T-cell (primary cell): ENCODE results near the gene KAZN. TPM values are rescaled to one million over a fixed set of nuclear protein-coding genes. Genes with fewer than 3 reads are reported as not detected.

Source experiments
- ATAC-seq, 4 experiments: fragments of 200-7000 bp in 3 of 4; fragments of 150-1000 bp in 1 of 4; cut with Tn5 transposase; replicated peaks in 1 of 4; 1 replicate in 3 of 4; 2 replicates in 1 of 4; pipeline ENCODE4 v1.10.0; 2021; ENCODE audit warnings: moderate library complexity in 3 of 4, mild to moderate bottlenecking in 2 of 4, moderate number of reproducible peaks in 1 of 4
- CTCF ChIA-PET, 2 donors: fragments of 300-600 bp; sonication (Branson Sonifier 250); formaldehyde crosslinking; loops; one replicate each; lab custom pipeline; 2022; ENCODE audit warnings: antibody characterized with exemption in 2 of 2; lab: Charles Lee
- POLR2A ChIA-PET, 2 donors: fragments of 300-600 bp; sonication (Branson Sonifier 250); formaldehyde crosslinking; loops; one replicate each; lab custom pipeline; 2022; ENCODE audit warnings: antibody characterized with exemption in 2 of 2; lab: Charles Lee
- DNase-seq, 35 experiments: peaks; one replicate each; pipeline versions ENCODE4 v3.0.0 to v3.0.0-alpha.2; 2013 to 2023
- H3K27ac ChIP-seq: one replicate; pipeline ENCODE4 v1.5.1; 2013; ENCODE audit warnings: low read length
- H3K27me3 ChIP-seq, 2 experiments: replicated peaks in 1 of 2; 1 replicate in 1 of 2; 2 replicates in 1 of 2; pipeline versions ENCODE4 v1.6.1 to v1.7.0; 2013; ENCODE audit warnings: low read length in 1 of 2, mixed read lengths in 1 of 2; ENCODE audit not compliant: control insufficient read depth in 2 of 2, insufficient read depth in 2 of 2; ENCODE audit errors: extremely low read depth in 1 of 2
- H3K36me3 ChIP-seq, 2 donors: 1 replicate in 1 of 2; 2 replicates in 1 of 2; pipeline versions ENCODE4 v1.6.1 to v1.7.0; 2013; ENCODE audit warnings: low read length in 1 of 2; ENCODE audit not compliant: control insufficient read depth in 2 of 2, insufficient read depth in 1 of 2; ENCODE audit errors: extremely low read depth in 1 of 2
- H3K4me1 ChIP-seq, 2 experiments: 1 replicate in 1 of 2; 2 replicates in 1 of 2; pipeline versions ENCODE4 v1.6.1 to v1.7.0; 2013; ENCODE audit warnings: low read length in 2 of 2, mixed read lengths in 1 of 2; ENCODE audit not compliant: insufficient read depth in 2 of 2, control insufficient read depth in 1 of 2; ENCODE audit errors: extremely low read depth in 1 of 2
- H3K4me3 ChIP-seq, 2 donors: 1 replicate in 1 of 2; 2 replicates in 1 of 2; pipeline versions ENCODE4 v1.5.1 to v1.7.0; 2013; ENCODE audit warnings: mild to moderate bottlenecking in 2 of 2, low read length in 1 of 2, moderate library complexity in 1 of 2; ENCODE audit not compliant: control insufficient read depth in 1 of 2; ENCODE audit errors: extremely low read depth in 1 of 2
- H3K9me3 ChIP-seq: 2 replicates; pipeline ENCODE4 v1.7.0; 2013
- H3K27ac Mint-ChIP-seq, 2 donors: one replicate each; pipeline ENCODE4 v1.8.0; 2020 to 2021; ENCODE audit warnings: mild to moderate bottlenecking in 2 of 2, mixed read lengths in 2 of 2
- H3K27me3 Mint-ChIP-seq, 2 donors: one replicate each; pipeline ENCODE4 v1.8.0; 2021 to 2022; ENCODE audit warnings: mixed read lengths in 2 of 2
- H3K36me3 Mint-ChIP-seq: one replicate; pipeline ENCODE4 v1.8.0; 2021; ENCODE audit warnings: mixed read lengths
- H3K4me1 Mint-ChIP-seq, 3 donors: one replicate each; pipeline ENCODE4 v1.8.0; 2020 to 2022; ENCODE audit warnings: mixed read lengths in 3 of 3, mild to moderate bottlenecking in 1 of 3
- H3K4me3 Mint-ChIP-seq, 3 donors: one replicate each; pipeline ENCODE4 v1.8.0; 2020 to 2022; ENCODE audit warnings: mild to moderate bottlenecking in 3 of 3, mixed read lengths in 3 of 3, moderate library complexity in 3 of 3
- H3K9me3 Mint-ChIP-seq, 3 donors: one replicate each; pipeline ENCODE4 v1.8.0; 2020 to 2022; ENCODE audit warnings: mixed read lengths in 3 of 3
- WGBS: methylation state at CpG from one replicate; pipeline ENCODE4 v1.1.5; 2013; ENCODE audit warnings: missing lambda C conversion rate; ENCODE audit not compliant: insufficient coverage; 5-methylcytosine and 5-hydroxymethylcytosine counted together
- total RNA-seq, 35 experiments: library from RNA in 6 of 35; stranded (reverse) in 6 of 35; fragments of 120-200 nt in 1 of 35; gene quantifications; one replicate each; pipeline versions ENCODE4 v1.2.1 to v1.2.4 and lab custom pipeline; 2013 to 2026

Gene KAZN
- total RNA-seq, 5 donors from 2014 or later (not counting 1 experiment from before 2014, with no cell fraction given): 0.18 to 0.58 (median 0.30) TPM

- H3K4me3 Mint-ChIP-seq: no peak overlapping the region
- ChIA-PET CTCF (interaction anchor here in 1 of 2 donors (0.7 kb wide), 1 partner anchor 69 kb away, joined by 7 read pairs; no protein-coding TSS in a partner anchor), POLR2A (no interaction called here)
- ATAC-seq (no peak), DNase-seq (no peak)
- H3K27ac Mint-ChIP-seq: no peak overlapping the region
- H3K36me3 Mint-ChIP-seq: no peaks in the 10 kb centered on the region
- H3K9me3 Mint-ChIP-seq: no peaks in the 10 kb centered on the region
- Histone ChIP-seq H3K36me3 (no peaks in the 10 kb centered on the region), H3K4me1 (no peaks in the 10 kb centered on the region), H3K4me3 (no peak overlapping the region), H3K27ac (no peak overlapping the region), H3K9me3 (no peaks in the 10 kb centered on the region), H3K27me3 (peaks cover 0 to 8% of the 10 kb centered on the region in 2 experiments)
- no peaks in the 10 kb centered on the region for H3K27me3 Mint-ChIP-seq
- H3K4me1 Mint-ChIP-seq: no peaks in the 10 kb centered on the region
- WGBS: 96% methylated on average over 10 of the region's 20 CpGs
These were observed 445.4 kb downstream of the KAZN start for GRCh38 chr1:15043934-15044333.

GRCh38 chr1:15045123-15045522, 446.6 kb downstream of the KAZN start:
- ChIA-PET CTCF (no interaction called here), POLR2A (no interaction called here)
- H3K36me3 ChIP-seq: no peaks in the 10 kb centered on the region
- DNase-seq: no peak
- Mint-ChIP-seq H3K27ac (no peak overlapping the region), H3K36me3 (no peaks in the 10 kb centered on the region), H3K9me3 (no peaks in the 10 kb centered on the region), H3K4me1 (no peaks in the 10 kb centered on the region), H3K27me3 (no peaks in the 10 kb centered on the region), H3K4me3 (no peak overlapping the region)
- peaks cover 0 to 9% of the 10 kb centered on the region in 2 experiments for H3K27me3 ChIP-seq
- no peak overlapping the region for H3K4me3 ChIP-seq
- no peaks in the 10 kb centered on the region for H3K9me3 ChIP-seq
- WGBS: 80% methylated on average over 3 of the region's 7 CpGs
- ATAC-seq: no peak
- H3K4me1 ChIP-seq: no peaks in the 10 kb centered on the region
- H3K27ac ChIP-seq: no peak overlapping the region

- POLR2A ChIA-PET: no interaction called here
- Mint-ChIP-seq H3K36me3 (no peaks in the 10 kb centered on the region), H3K9me3 (no peaks in the 10 kb centered on the region), H3K27me3 (no peaks in the 10 kb centered on the region), H3K27ac (no peak overlapping the region), H3K4me3 (no peak overlapping the region), H3K4me1 (no peaks in the 10 kb centered on the region)
- CTCF ChIA-PET: interaction anchor here in 1 of 2 donors (0.5 kb wide), 1 partner anchor 1110 kb away, joined by 4 read pairs; no protein-coding TSS in a partner anchor
- Histone ChIP-seq H3K27me3 (peaks cover 0 to 10% of the 10 kb centered on the region in 2 experiments), H3K4me1 (no peaks in the 10 kb centered on the region), H3K4me3 (no peak overlapping the region), H3K27ac (no peak overlapping the region), H3K9me3 (no peaks in the 10 kb centered on the region), H3K36me3 (no peaks in the 10 kb centered on the region)
- 52% methylated on average over 14 of the region's 14 CpGs for WGBS
- DNase-seq (peak in 26 of 35 experiments; percentile 4 to 62 (median 28)), ATAC-seq (no peak)
These were observed 448.1 kb downstream of the KAZN start for GRCh38 chr1:15046487-15047165.

DNA sequence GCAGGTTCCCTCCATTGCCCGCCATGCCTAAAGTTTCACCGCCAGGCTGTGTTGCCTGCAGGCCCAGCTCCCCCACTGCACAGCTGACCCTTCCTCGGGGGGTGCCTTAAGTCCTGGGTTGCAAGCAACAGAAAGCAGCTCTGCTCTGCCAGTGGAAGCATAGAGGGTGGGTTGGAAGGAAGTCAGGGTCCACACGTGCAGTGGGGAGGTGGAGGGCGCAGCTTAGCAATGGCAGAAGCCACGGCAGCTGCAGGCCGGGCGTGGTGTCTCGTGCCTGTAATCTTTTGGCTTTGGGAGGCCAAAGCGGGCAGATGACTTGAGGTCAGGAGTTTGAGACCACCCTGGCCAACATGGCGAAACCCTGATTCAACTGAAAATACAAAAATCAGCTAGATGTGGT, 448.8 kb downstream of the KAZN start:
- ChIA-PET CTCF (interaction anchor here in 1 of 2 donors (0.5 kb wide), 1 partner anchor 1110 kb away, joined by 4 read pairs; no protein-coding TSS in a partner anchor), POLR2A (interaction anchor here in 1 of 2 donors (0.6 kb wide), 1 partner anchor 72 kb away, joined by 3 read pairs; no protein-coding TSS in a partner anchor)
- Mint-ChIP-seq H3K27ac (no peak overlapping the region), H3K4me3 (no peak overlapping the region), H3K4me1 (no peaks in the 10 kb centered on the region), H3K9me3 (no peaks in the 10 kb centered on the region), H3K36me3 (no peaks in the 10 kb centered on the region), H3K27me3 (no peaks in the 10 kb centered on the region)
- DNase-seq: no peak
- Histone ChIP-seq H3K4me3 (no peak overlapping the region), H3K36me3 (no peaks in the 10 kb centered on the region), H3K9me3 (no peaks in the 10 kb centered on the region), H3K27ac (no peak overlapping the region), H3K27me3 (peaks cover 0 to 9% of the 10 kb centered on the region in 2 experiments), H3K4me1 (no peaks in the 10 kb centered on the region)
- ATAC-seq: no peak
- WGBS: 89% methylated on average over 10 of the region's 11 CpGs

GRCh38 chr1:15048437-15048980, 450.0 kb downstream of the KAZN start:
- ATAC-seq (no peak), DNase-seq (no peak)
- no peaks in the 10 kb centered on the region for H3K9me3 Mint-ChIP-seq
- no peak overlapping the region for H3K27ac Mint-ChIP-seq
- no peaks in the 10 kb centered on the region for H3K36me3 Mint-ChIP-seq
- no peaks in the 10 kb centered on the region for H3K4me1 Mint-ChIP-seq
- peaks cover 0 to 14% of the 10 kb centered on the region in 2 experiments for H3K27me3 ChIP-seq
- no peak overlapping the region for H3K4me3 ChIP-seq
- ChIA-PET POLR2A (no interaction called here), CTCF (no interaction called here)
- H3K36me3 ChIP-seq: no peaks in the 10 kb centered on the region
- no peak overlapping the region for H3K27ac ChIP-seq
- H3K4me3 Mint-ChIP-seq: no peak overlapping the region
- no peaks in the 10 kb centered on the region for H3K27me3 Mint-ChIP-seq
- H3K9me3 ChIP-seq: no peaks in the 10 kb centered on the region
- WGBS: 88% methylated on average over 35 of the region's 35 CpGs
- no peaks in the 10 kb centered on the region for H3K4me1 ChIP-seq

GRCh38 chr1:15049067-15049466, 450.6 kb downstream of the KAZN start:
- Histone ChIP-seq H3K4me3 (no peak overlapping the region), H3K27ac (no peak overlapping the region), H3K4me1 (no peaks in the 10 kb centered on the region), H3K27me3 (peaks cover 0 to 17% of the 10 kb centered on the region in 2 experiments), H3K36me3 (no peaks in the 10 kb centered on the region), H3K9me3 (no peaks in the 10 kb centered on the region)
- CTCF ChIA-PET: interaction anchor here in 1 of 2 donors (0.7 kb wide), 1 partner anchor 107 kb away, joined by 4 read pairs; no protein-coding TSS in a partner anchor
- WGBS: 86% methylated on average over 1 of the region's 13 CpGs
- Mint-ChIP-seq H3K27me3 (no peaks in the 10 kb centered on the region), H3K27ac (no peak overlapping the region), H3K4me3 (no peak overlapping the region), H3K4me1 (no peaks in the 10 kb centered on the region), H3K9me3 (no peaks in the 10 kb centered on the region), H3K36me3 (no peaks in the 10 kb centered on the region)
- POLR2A ChIA-PET: no interaction called here
- DNase-seq (no peak), ATAC-seq (no peak)
